GM18909 (cell line): Measurements from ENCODE around the gene MINK1.
A peak's percentile ranks its signal among the peaks of the same experiment; 100 is the strongest.
"Not testable (repeated sequence)": the region's sequence is repeated elsewhere in the genome, so short reads cannot be mapped to it uniquely, and the experiment has no call there.

Experiments
- ATAC-seq: cut with Tn5 transposase; IDR thresholded peaks from one replicate; pipeline ENCODE4 v1.9.1; 2021; ENCODE audit warnings: mild to moderate bottlenecking; ENCODE audit not compliant: unreplicated experiment, poor library complexity

The MINK1 gene

DNA sequence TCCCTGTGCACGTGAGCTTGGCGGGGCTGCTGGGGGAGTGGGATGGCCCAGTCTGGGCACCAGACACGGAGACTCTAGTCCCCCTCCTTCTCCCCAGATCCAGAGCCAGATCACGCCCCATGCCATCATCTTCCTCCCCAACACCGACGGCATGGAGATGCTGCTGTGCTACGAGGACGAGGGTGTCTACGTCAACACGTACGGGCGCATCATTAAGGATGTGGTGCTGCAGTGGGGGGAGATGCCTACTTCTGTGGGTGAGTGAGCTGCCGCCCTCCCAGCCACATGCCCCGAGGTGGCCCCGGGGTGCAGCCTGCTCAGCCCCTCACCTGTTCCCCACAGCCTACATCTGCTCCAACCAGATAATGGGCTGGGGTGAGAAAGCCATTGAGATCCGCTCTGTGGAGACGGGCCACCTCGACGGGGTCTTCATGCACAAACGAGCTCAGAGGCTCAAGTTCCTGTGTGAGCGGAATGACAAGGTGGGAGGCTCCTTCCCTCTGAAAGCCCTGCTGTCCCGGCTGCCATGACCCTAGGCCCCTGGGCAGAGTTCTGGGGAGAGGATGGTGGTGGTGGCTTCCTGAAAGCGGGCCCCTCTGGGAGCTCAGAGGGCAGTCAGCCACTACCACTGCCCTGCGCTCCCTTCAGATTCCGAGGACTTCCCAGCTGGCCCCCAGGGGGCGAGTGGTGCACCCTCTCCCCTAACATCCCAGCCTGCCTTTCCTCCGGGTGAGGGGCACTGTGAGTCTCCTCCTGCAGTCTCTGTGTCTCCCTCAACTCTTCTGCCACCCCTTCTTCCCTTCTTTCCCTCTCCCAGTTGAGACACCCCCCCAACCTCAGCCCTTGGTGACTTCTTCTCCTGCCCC lies 63.4 kb downstream of the MINK1 start:
- no peak for ATAC-seq

DNA sequence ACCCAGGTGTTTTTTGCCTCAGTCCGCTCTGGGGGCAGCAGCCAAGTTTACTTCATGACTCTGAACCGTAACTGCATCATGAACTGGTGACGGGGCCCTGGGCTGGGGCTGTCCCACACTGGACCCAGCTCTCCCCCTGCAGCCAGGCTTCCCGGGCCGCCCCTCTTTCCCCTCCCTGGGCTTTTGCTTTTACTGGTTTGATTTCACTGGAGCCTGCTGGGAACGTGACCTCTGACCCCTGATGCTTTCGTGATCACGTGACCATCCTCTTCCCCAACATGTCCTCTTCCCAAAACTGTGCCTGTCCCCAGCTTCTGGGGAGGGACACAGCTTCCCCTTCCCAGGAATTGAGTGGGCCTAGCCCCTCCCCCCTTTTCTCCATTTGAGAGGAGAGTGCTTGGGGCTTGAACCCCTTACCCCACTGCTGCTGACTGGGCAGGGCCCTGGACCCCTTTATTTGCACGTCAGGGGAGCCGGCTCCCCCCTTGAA lies 64.1 kb downstream of the MINK1 start:
- no peak for ATAC-seq

DNA sequence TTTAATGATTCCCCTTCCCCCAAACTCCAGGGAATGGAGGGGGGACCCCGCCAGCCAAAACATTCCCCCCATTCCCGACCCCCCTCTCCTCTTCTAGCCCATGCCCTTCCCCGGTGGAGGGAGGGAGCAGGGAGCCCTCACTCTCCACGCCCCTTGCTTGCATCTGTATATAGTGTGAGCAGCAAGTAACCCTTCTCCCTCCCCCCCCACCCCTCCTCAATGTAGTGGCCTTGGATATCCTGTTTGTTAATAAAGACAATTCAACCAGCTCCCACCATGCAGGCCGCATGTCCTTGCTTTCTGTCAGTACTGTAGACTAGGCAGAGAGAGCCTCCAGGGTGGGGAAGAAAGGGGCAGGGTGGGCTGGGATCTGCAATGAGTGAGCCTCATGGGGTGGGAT lies 64.6 kb downstream of the MINK1 start:
- no peak for ATAC-seq

DNA sequence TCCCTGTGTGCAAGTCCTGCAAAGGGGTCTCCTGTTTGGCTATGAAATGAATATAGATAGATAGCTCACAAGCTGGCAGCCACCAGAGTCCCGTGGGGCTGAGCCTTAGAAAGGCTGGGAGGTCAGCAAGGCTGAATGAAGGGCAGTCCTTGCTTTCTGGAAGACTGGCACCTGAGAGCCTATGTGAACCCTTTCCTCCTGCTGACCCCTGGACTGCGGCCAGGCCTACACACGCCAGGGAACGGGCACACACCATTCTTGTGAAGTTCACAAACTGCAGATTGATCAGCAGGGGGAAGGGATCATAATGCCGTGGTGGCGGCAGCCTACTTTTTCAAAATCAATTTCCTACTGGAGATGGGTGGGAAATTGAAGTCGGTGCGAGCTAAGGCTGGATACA lies 65.2 kb downstream of the MINK1 start:
- ATAC-seq = no peak

DNA sequence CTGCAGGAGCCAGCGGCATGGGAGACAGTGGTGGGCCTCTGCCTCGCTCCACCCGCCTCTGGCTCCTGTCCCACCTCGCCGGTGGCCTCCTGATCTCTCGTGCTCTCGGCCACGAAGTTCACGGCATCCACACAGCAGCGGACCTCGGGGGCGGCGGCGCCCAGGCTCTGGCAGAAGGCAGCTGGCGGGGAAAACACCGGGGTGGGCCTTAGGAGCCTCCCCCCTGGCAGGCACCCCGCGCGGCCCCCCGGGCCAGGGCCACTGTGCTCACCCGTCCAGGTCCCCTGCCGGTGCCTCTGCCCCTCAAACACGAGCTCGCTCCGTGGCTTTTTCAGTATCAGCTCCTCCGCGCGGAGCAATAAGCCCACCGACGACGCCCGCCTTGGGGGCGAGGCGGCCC lies 65.8 kb downstream of the MINK1 start:
- ATAC-seq = no peak

DNA sequence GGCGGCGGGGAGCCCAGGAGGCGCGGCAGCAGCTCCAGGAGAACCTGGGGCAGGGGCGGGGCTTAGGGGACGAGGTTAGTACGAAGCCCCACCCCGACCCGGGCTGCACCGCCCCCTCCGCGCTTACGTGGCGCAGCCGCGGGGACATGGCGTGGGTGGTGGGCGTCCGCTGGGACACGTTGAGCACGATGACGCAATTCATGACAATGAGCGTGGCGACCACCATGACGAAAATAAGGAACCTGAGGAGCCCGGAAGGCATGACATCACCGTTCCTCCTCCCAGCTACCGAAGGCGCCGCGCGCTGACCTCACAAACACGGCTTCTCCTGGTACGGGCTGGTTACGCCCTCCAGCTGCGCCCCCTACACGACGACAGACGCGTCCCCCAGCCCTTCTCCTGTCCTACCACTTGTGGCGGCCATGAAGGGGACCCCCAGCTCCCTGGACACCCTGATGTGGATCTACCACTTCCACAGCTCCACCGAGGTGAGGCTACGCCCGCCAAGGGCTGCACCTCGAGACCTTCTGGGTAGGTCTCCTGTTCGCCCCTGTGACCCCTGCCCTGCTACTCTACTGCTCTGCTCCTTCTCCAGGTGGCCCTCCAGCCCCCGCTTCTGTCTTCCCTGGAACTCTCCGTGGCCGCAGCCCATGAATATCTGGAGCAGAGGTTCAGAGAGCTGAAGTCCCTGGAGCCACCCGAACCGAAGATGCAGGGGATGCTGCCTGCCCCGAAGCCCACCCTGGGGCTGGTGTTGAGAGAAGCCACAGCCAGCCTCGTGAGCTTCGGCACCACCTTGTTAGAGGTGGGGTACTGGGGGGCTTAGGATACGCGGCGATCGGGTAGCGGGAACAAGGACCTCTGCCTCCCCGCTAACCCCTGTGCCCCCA lies 66.4 kb downstream of the MINK1 start, which contains the start of gene C17orf107:
Gene C17orf107, plus strand, starts transcription at position 196 of the 890 bp plus-strand sequence. Its CDS starts 227 bp downstream, at position 423.
- peak; percentile 63 for ATAC-seq

DNA sequence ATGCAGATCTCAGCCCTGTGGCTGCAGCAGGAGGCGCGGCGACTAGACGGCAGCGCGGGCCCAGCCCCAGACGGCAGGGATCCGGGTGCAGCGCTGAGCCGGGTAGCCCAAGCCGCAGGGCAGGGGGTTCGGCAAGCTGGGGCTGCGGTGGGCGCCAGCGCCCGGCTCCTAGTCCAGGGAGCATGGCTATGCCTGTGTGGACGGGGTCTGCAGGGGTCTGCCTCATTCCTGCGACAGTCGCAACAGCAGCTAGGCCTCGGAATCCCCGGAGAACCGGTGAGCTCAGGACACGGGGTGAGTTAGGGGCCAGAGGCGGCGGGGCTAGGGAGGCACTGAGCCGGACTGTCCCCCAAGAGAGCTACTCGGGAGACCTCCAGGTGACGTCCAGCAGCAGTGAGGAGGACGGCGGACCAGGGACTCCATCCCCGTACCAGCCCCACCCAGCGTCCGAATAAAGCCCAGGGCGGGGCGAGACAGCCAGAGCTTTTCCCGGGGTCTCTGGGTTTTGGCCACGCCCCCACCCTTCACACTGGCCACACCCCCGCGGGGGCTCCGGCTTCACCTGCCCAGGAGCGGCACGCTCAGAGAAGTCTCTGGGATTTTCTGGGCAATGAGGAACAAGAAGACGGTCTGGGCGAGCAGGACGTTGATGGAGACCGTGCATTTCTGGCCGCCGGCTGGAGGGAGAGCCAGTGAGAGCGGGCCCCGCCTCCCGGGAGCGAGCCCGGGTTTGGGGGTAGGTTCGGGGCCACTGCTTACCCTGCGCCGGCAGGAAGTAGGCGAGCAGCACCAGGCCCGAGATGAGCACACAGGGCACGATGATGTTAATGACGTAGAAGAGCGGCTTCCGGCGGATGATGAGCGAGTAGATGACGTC lies 67.3 kb downstream of the MINK1 start:
- ATAC-seq = no peak

DNA sequence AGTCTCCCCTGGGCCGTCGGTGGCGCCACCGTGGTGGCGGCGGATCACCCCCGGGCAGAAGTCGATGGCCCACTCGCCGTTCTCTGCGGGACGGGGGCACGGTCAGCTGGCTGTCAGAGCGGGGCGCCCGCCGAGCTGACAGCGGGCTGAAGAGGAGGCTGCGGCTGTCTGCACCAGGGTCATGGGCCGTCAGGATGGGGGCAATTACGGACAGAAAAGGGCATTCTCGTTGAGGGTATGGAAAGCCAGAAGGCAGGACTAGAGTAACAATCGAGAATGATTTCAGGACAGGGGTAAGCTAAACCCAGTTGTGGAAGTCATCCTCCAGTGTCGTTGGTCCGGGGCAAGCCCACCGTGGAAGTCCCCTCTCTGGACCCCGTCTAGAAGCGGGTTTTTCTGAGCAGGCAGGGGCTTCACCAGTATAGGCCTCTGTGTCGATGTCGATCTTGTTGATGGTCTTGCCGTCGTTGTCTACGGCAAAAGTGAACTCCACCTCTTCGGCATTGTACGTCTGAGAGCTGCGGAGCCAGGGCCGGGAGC lies 68.0 kb downstream of the MINK1 start:
- ATAC-seq = no peak

DNA sequence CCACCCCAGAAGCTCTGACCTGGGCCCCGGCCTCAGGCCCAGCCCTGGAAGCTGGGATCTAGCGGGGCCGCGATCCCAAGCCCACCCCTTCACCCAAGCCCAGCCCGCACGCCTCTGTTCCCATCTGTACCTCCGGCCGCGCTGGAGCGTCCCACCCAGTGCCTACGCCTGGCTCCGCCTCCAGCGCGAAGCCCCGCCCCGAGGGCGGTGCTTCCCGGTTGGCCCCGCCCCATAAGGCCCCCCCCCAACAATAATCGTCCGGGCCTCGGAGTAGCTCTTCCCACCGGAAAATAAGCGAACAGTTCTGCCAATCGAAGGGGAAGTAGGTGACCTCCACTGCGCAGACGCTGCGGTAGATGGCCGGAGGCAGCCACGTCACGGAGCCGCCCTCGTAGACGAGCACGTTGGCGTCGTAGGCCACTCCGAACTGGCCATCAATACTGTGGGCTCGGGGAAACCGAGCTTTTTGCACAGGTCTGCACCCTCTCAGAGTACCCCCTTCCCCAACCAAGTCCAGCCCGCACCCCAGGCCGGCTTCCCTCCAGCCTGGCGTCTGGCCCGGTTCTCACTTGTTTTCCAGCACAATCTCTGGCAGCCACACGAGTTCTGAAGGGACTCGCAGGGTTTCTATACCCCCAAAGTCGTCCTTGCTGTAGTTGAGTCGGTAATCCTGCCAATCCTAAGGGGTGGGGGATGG lies 68.7 kb downstream of the MINK1 start:
- ATAC-seq = no peak

DNA sequence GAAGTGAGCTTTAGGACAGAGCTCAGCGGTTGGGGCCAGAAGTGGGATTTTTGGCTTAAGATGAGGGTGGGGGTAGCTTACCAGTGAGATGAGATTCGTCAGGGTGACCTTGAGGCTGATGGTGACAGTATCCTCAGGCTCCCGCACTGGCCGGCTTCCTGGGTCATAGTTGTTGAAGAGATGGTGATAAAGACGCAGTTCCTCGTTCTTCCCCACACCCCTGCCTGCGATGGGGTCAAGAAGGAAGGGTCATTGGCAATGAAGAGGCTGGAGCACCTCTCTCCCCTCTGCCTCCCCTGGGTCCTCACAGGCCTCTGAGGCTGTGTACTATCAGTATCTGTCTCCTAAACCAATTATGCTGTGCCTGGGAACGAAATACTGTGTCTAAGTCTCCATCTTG lies 69.4 kb downstream of the MINK1 start:
- ATAC-seq = no peak

DNA sequence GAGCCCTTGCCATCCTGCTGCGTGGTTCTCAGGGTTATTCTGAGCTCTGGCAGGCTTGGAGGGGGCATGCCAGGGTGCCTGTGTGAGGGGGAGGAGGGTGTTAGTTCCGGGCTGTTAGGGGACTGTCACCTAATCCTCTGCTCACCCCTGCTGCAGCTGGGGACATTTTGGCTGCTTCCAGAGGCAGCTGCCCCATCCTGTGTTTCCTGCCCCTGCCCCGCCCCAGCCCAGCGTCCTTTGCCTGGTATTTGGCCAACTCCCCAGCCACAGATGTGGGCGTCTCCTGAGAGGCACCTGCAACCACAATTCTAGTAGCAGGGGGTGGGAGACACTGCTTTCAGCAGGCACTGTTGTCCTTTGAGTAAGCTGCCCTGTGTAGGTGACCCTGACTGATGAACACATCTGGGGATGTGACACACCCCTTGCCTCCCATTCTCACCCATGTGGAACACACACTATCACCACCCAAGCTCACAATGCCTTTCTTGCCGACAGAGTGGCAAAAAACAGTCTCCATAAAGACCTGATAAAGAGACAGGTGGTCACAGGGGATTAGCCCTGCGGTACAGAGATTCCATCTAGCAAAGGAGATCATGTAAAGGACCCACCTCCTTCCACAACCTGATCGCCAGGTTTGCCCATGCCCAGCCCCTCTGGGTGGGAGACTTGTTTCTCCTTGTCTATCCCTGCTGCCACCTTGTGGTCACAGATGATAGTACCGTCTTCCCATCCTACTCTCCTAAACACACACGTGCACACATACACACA lies 70.1 kb downstream of the MINK1 start, which contains the start of gene CHRNE:
Gene CHRNE, minus strand, starts transcription at position 48 of the 768 bp plus-strand sequence. Its CDS starts 35 bp downstream, at position 13.
- ATAC-seq = no peak

DNA sequence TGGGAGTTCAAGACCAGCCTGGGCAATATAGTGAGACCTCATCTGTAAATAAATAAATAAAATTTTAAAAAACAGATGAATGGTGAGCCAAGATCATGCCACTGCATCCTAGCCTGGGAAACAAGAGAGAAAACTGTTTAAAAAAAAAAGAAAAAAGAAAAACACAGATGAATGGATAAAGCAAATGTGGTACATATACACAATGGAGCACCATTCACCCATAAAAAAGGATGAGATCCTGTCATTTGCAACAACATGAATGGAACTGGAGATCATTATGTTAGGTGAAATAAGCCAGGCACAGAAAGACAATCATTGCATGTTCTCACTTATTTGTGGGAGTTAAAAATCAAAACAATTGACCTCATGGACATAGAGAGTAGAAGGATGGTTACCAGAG lies 73.5 kb downstream of the MINK1 start:
- ATAC-seq = not testable (repeated sequence)

DNA sequence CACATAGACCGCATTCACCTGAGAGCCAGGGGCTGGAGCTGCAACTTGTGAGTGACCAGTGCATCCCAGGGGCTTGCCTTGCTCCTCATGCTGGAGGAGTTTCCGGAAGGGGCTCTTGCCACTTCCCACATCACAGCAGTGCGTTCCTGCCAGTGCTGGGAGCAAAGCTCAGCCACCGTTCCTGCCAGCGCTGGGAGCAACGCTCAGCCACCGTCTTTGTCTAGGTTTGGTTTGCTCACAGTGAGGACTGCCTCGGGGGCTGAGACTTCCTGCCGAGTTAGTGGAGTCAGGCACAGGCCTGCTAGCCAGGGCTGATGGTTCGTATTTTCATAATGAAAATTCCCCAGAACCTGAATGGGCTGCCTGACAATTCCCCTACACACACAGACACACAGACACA lies 75.2 kb downstream of the MINK1 start:
- ATAC-seq = no peak

DNA sequence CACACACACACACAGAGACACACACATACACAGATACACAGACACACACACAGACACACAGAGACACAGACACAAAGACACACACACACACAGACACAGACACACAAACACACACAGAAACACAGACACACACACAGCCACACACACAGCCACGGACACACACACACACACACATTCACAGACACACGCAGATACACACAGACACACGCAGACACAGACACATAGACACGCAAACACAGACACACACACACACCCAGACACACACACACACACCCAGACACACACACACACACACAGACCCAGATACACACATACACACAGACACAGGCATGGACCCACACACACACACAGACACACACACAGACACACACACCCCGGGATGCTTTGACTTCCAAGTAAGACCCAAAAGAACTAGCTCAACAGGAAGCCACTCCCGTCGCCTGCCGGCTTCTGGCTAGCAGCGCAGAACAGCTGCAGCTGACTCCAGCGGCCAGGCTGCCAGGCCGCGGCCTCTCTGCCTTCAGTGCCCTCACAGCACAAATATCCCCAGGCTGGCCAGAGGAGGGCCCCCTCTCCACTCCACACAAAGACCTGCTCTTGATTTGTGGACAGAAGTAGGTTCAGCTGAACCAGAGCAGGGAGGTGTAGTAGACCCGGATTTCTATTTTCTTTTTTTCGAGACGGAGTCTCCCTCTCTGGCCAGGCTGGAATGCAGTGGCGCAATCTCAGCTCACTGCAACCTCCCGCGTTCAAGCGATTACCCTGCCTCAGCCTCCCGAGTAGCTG lies 75.8 kb downstream of the MINK1 start:
- no peak for ATAC-seq

DNA sequence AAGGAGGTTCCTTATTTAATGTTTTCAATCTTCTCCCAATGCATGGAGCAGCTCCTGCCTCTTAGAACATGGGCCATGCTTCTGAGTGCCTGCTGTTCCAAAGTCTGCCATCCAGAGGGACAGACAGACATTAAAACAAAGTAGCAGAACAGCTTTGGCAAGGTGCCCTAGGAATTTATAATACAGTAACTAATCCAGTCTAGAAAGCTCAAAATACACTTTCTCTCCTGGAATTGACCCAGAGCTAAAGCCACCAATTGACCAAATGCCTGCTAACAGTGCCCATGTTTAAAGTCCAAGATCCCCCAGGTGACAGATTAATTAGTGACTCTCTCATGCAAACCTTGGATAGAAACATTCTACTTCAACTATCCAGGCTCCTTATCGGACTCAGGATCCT lies 80.9 kb downstream of the MINK1 start:
- ATAC-seq = no peak

DNA sequence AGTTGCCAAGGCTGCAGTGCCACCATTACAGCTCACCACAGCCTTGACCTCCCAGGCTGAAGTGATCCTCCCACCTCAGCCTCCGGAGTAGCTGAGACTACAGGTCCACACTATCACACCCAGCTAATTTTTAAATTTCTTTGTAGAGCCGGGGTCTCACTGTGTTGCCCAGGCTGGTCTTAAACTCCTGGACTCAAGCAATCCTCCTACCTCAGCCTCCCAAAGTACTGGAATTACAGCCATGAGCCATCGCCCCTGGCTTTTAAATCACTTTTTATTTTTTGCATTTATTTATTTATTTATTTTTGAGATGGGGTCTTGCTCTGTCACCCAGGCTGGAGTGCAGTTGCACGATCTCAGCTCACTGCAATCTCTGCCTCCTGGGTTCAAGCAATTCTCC lies 81.4 kb downstream of the MINK1 start:
- not testable (repeated sequence) for ATAC-seq

DNA sequence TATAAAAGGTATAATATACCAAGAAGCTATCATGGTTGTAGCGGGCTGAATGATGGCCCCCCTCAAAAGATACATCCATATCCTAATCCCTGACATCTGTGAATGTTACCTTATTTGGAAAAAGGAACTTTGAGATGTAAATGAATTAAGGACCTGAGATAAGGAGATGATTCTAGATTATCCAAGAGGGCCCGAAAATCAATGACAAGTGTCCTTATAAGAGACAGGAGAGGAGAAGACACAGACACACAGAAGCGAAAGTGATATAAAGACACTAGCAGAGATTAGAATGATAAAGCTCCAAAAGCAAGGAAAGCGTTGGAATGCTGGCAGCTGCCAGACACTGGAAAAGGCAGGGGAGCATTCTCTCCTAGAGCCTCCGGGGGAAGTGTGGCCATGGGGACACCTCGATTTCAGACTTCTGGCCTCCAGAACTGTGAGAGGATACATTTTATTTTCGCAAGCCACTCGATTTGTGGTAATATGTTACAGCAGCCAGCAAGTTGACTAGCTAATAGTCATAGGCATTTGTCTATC lies 86.4 kb downstream of the MINK1 start:
- no peak for ATAC-seq
